Measurements from ENCODE around the gene ZNF219. TPM values are rescaled to one million over a fixed set of nuclear protein-coding genes. Genes with fewer than 3 reads are reported as not detected.
A peak's percentile ranks its signal among the peaks of the same experiment; 100 is the strongest.

The ZNF219 gene
- total and polyA plus RNA-seq, 2 of the 13 experiments (the other 11 are each of a cell fraction or from before 2014, with no cell fraction given), result 34.5 to 36.6 TPM

DNA sequence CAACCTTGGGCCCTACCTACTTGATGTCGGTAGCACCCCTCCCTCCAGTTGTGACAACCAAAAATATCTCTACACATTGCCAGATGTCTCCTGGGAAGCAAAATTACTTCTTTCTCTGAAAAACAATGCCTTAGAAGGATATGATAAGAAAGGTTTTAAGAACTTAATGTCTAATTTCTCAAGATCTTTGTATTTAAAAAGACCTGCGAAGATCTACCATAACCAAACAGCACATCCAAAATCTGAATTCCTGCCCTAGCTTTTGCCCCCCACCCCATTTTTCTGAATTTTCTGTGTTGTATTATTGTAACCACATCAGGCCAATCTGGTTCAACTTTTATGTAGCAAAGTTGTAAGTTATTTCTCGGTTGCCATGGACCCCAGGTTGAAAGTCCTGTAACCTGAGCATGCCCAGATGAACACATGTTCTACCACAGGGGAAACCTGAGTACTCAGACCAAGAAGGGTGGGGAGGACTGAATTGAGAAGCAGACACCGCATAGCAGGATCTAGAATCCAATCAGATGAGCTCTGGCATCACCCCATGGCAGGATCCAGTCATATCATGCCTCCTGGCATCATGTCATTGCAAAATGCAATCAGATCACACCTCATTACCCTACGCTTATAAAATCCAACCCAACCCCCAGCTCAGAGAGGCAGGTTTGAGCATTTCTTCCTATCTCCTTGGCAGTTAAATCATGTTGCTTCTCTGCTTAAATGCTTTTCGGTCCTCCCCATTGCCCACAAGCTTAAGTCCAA lies 11.1 kb upstream of the ZNF219 start (continued):
- TF ChIP-seq, protein P1, sequence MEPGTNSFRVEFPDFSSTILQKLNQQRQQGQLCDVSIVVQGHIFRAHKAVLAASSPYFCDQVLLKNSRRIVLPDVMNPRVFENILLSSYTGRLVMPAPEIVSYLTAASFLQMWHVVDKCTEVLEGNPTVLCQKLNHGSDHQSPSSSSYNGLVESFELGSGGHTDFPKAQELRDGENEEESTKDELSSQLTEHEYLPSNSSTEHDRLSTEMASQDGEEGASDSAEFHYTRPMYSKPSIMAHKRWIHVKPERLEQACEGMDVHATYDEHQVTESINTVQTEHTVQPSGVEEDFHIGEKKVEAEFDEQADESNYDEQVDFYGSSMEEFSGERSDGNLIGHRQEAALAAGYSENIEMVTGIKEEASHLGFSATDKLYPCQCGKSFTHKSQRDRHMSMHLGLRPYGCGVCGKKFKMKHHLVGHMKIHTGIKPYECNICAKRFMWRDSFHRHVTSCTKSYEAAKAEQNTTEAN (CRISPR knock-in tag; conservative IDR thresholded peaks at IDR 0.05), result no peak
- TF ChIP-seq KLF12 (CRISPR knock-in tag; IDR thresholded peaks at IDR 0.05; ENCODE audit: borderline replicate concordance) (0 out of 2 replicates have a peak, but pooled peaks have one; percentile 31), RFX3 (CRISPR knock-in tag; IDR thresholded peaks at IDR 0.05) (peak; percentile 77), TFDP2 (CRISPR knock-in tag; IDR thresholded peaks at IDR 0.05) (0 out of 2 replicates have a peak, but pooled peaks have one; percentile 23), MAZ (IDR thresholded peaks at IDR 0.05; ENCODE audit: borderline replicate concordance, low read depth, low read length) (0 out of 2 replicates have a peak, but pooled peaks have one; percentile 11), MAZ (CRISPR knock-in tag; IDR thresholded peaks at IDR 0.05; ENCODE audit: low read depth) (no peak), GTF2F1 (IDR thresholded peaks at IDR 0.05; ENCODE audit: low read length) (no peak), SIX1 (CRISPR knock-in tag; IDR thresholded peaks at IDR 0.05; ENCODE audit: borderline replicate concordance) (peak; percentile 82; the same call in 1 of the 2 replicates), LCORL (IDR thresholded peaks at IDR 0.05) (no peak), LCORL (CRISPR knock-in tag; IDR thresholded peaks at IDR 0.05) (0 out of 2 replicates have a peak, but pooled peaks have one; percentile 23), KLF15 (CRISPR knock-in tag; IDR thresholded peaks at IDR 0.05; ENCODE audit: borderline replicate concordance) (no peak), PAXIP1 (CRISPR knock-in tag; conservative IDR thresholded peaks at IDR 0.05) (peak; percentile 38), RCOR2 (CRISPR knock-in tag; IDR thresholded peaks at IDR 0.05) (no peak), HNF4G (IDR thresholded peaks at IDR 0.05; ENCODE audit: borderline replicate concordance, low read depth, low read length) (no peak; the same call in 1 of the 2 replicates), HNF4G (CRISPR knock-in tag; IDR thresholded peaks at IDR 0.05; ENCODE audit: borderline replicate concordance, low read depth) (0 out of 2 replicates have a peak, but pooled peaks have one; percentile 26), E2F2 (CRISPR knock-in tag; IDR thresholded peaks at IDR 0.05; ENCODE audit: borderline replicate concordance) (no peak), SIX4 (CRISPR knock-in tag; IDR thresholded peaks at IDR 0.05) (peak; percentile 95), NR2F1 (CRISPR knock-in tag; IDR thresholded peaks at IDR 0.05) (no peak), ZNF773 (CRISPR knock-in tag; IDR thresholded peaks at IDR 0.05; ENCODE audit: borderline replicate concordance) (no peak)
- TF ChIP-seq, protein P2, sequence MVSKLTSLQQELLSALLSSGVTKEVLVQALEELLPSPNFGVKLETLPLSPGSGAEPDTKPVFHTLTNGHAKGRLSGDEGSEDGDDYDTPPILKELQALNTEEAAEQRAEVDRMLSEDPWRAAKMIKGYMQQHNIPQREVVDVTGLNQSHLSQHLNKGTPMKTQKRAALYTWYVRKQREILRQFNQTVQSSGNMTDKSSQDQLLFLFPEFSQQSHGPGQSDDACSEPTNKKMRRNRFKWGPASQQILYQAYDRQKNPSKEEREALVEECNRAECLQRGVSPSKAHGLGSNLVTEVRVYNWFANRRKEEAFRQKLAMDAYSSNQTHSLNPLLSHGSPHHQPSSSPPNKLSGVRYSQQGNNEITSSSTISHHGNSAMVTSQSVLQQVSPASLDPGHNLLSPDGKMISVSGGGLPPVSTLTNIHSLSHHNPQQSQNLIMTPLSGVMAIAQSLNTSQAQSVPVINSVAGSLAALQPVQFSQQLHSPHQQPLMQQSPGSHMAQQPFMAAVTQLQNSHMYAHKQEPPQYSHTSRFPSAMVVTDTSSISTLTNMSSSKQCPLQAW (CRISPR knock-in tag; IDR thresholded peaks at IDR 0.05), result 0 out of 2 replicates have a peak, but pooled peaks have one; percentile 41

All from HepG2 (cell line).